ENCODE results near the gene P2RY11.
A peak's percentile ranks its signal among the peaks of the same experiment; 100 is the strongest.

DNA sequence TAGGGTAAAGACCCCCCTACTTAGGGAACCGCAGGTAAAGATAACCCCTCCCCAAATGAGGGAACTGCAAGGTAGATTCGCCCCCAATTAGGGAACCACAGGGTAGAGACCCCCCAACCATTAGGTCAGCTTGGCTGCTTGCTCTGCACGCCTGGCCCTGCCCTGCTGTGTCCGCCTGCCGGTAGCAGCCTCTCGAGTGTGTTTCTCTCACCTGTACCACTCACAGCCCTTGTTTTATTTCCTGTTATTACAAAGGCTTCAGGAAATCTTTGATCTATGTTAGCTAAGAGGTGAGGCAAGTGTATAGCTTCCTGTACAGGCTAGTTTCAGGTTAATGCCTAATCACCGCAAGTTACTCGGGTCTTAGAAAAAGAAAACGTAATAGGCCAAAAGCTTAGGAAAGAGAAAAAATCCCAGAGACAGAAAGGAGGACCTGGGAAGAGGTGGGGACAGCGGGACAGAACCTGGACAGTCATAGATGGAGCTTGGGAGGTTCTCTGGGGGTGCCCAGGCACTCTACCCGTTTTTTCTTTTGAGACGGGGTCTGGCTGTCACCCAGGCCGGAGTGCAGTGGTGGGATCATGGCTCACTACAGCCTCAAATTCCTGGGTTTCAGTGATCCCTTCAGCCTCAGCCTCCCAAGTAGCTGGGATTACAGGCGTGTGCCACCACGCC lies 31.3 kb downstream of the P2RY11 start:
- TF ChIP-seq, protein P1, sequence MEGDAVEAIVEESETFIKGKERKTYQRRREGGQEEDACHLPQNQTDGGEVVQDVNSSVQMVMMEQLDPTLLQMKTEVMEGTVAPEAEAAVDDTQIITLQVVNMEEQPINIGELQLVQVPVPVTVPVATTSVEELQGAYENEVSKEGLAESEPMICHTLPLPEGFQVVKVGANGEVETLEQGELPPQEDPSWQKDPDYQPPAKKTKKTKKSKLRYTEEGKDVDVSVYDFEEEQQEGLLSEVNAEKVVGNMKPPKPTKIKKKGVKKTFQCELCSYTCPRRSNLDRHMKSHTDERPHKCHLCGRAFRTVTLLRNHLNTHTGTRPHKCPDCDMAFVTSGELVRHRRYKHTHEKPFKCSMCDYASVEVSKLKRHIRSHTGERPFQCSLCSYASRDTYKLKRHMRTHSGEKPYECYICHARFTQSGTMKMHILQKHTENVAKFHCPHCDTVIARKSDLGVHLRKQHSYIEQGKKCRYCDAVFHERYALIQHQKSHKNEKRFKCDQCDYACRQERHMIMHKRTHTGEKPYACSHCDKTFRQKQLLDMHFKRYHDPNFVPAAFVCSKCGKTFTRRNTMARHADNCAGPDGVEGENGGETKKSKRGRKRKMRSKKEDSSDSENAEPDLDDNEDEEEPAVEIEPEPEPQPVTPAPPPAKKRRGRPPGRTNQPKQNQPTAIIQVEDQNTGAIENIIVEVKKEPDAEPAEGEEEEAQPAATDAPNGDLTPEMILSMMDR (IDR thresholded peaks at IDR 0.05), result peak in 1 of 6 experiments; percentile 16
- no peak for TF ChIP-seq POLR2A (IDR thresholded peaks at IDR 0.05)

Measured in esophagus squamous epithelium (tissue), 4 donors.